LNCAP (cell line): ENCODE results near the gene MEI1.

Experiments used
- CTCF ChIP-seq: fragments of 450-650 bp; IDR thresholded peaks from 2 replicates; pipeline ENCODE4 v1.5.1; 2017; ENCODE audit warnings: mild to moderate bottlenecking

MEI1 gene

DNA sequence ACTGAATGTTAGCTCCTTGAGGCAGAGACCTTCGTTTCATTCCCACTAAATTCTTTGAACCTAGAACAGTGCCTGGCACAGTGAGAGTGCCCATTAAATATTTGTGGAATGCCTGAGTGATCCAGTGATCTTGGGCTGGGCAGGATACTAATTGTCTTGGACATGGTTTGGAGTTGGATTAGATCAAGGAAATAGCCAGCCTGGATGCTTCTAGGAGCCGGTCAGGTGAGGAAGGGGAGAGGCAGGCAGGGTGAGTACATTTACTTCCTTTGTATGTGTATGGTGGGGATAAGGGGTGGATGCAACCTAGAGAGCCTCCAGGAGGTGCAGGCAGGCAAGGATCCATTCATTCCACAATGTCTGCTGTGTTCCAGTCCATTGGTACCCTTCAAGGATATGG is 137.2 kb downstream of the MEI1 start:
- no peak for TF ChIP-seq CTCF

DNA sequence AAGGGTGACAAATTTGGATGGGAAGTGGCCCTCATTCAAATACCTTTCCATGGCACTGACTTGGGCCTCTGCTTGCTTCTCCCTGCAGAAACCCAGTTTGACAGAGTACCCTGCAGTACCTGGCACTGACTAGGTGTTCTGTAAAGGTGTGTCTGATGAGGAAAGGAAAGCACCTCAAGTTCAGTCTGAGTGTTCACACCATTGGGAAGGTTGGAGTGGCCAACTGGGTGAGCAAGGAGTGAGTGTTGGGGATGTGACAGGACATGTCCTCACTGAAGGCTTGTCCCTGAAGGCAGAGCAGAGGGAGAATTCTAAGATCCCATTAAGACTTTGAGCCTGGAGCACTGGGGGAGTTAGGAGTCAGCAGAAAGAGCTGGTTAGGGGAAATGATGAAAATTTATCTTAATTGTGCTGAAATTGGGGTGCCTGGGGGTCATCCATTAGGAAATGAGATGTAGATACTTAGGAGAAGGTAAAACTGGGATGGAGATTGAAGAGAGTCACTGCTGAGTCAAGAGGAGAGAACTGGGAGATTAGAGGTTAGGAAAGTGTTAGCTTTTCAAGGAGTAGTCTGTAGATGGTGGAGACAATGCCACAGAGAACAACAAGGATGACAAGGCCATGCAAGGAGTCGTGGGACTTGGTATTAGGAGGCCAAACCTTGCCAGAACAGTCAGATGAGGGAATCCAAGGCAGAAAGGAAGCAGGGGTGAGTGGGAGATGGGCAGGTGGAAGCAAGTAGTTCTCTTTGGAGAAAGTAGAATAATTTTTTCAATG is 139.7 kb downstream of the MEI1 start:
- TF ChIP-seq CTCF: no peak

- no peak for TF ChIP-seq CTCF
These were observed 140.9 kb downstream of the MEI1 start for GRCh38 chr22:41840216-41840615.

- no peak for TF ChIP-seq CTCF
These were observed 141.9 kb downstream of the MEI1 start for GRCh38 chr22:41841085-41841712.

DNA sequence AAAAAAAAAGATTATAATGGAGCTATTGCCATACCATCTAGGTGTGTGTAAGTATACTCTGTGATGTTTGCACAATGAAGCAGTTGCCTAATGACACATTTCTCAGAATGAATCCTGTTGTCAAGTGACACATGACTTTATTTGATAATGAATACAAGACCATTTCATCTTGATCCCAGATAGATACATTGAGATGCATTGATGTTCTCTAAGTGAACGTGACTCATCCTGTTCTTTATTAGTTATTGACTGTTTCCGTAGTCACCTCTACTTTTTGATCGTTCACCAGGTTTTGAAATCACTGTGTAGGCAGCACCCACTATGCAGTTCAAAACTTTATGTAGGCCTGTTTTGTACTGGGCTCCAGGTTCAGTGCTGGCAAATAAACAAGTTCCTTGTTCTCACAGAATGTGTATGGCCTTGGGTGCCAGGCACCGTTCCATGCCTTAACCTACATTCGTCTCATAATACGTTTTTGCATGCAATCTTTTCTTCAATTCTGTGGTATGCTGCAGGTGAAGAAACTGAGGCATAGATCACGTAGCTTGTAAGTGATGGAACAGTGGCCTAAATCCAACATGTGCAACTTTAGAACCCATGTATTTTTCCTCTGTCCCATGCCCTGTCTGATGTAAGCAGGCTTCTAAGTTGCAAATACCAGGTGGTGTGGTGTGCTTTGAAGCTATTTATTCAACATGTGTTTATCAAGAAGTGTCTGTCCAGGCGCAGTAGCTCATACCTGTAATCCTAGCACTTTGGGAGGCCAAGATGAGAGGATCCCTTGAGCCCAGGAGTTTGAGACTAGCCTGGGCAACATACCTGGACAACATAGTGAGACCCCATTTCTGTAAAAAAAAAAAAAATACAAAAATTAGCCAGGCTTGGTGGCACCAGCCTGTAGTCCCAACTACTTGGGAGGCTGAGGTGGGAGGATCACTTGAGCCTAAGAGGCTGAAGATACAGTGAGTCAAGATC is 144.0 kb downstream of the MEI1 start:
- no peak for TF ChIP-seq CTCF

- TF ChIP-seq CTCF: no peak
These were observed 144.7 kb downstream of the MEI1 start for GRCh38 chr22:41844036-41844435.

DNA sequence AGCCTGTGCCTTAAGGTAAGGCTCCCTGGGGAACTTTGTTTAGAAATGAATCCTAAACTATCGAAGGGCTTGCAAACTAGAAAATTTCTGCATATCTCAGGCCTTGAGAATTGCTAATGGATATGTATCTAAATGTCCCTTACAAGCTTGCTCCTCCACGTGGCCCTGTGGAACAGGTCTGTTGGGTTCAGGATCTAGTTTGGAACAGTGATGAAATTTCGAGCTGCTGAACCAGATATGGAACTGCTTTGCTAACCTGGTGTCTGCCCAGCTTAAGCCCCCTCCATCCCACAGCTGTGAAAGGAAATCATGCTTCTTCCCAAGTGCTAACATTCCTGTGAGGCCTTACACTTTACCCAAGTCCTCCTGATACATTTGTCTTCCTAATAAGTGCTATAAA is 145.2 kb downstream of the MEI1 start:
- TF ChIP-seq CTCF: no peak
